Measurements from ENCODE around the gene PPOX.

The PPOX gene

GRCh38 chr1:161220002-161220401 lies 53.8 kb downstream of the PPOX start:
- DNase-seq (ENCODE audit: low read depth in 2 of 2), result no peak

Data from stimulated activated CD8-positive, alpha-beta memory T cell treated with anti-CD3 and anti-CD28 coated beads, Interleukin-15, amount 100 ng/mL, for 48 hours (primary cell).